CD4-positive, alpha-beta T cell treated with Interleukin-21 for 1 hour (primary cell): ENCODE measurements around the gene BLTP2.

Experiments used
- DNase-seq: peaks from one replicate; pipeline ENCODE4 v3.0.0-alpha.2; 2020

BLTP2 gene

DNA sequence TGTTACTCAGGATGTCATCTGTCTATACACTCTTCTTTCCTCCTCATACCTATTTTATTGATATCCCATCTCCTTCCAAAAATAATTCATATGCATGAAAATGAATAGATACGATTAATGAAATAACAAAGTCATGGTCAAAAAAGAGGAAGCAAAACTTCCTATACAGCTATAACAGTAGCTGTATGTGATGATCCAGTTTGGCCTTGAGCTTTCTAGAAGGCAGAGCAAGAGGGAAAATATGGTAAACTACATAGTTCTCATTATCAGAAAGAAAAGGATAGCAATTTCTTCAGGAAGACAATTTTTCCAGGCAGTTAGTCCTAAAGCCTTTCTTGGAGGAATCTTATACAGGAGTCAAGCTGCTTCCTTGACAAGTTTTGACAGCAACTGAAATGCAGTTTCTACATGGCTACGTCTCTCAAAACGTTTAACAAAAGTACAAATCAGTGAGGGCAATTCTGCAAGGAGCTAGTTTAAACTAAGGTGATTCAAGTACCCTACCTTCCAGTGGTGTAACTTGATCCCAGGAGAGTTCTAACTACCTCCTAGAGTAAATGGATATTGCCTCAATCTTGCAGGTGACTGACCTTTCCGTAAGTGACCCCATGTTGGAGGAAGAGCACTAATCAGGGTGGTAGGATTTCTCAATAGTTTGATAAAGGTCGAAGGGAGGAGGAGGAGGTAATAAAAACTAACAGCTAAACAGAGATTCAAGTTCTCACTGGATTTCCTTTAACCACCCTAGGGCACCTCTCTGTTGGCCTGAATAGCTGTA is 47.2 kb downstream of the BLTP2 start:
- no peak for DNase-seq
